ENCODE measurements around the gene THEMIS.

THEMIS gene

DNA sequence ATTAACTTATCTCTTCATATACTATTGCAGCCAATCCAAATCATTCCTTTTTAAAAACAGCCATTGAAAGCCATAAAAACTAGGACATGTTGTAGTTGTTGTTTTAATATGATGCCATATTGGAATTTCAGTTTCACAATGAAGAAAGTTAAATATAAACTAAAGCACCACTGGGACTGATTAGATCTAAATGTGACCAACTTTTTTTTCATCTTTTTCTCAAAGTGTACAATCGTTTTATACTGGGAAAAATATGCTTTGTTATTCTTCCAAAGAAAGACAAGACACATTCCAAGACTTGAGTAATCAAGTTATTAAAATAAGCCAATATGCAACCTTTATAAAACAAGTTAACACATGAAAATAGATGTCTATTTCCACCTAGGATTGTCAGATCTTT, 68.5 kb downstream of the THEMIS start:
- ChIA-PET POLR2A (no interaction called here), CTCF (interaction anchor here (0.6 kb wide), 1 partner anchor 24 kb away, joined by 3 read pairs; no protein-coding TSS in a partner anchor)
- Histone ChIP-seq H3K9me3 (ENCODE audit: control insufficient read depth, insufficient read depth, low read depth, low read length) (no peaks in the 10 kb centered on the region), H3K4me3 (ENCODE audit: low read depth, low read length) (no peak overlapping the region), H3K4me1 (ENCODE audit: control insufficient read depth, insufficient read depth, low read length) (no peaks in the 10 kb centered on the region), H3K36me3 (ENCODE audit: control insufficient read depth in 2 of 2, insufficient read depth in 1 of 2, low read length in 2 of 2) (no peaks in the 10 kb centered on the region), H3K27ac (ENCODE audit: extremely low read depth, low read depth, low read length) (no peak overlapping the region)
- TF ChIP-seq, protein P1, sequence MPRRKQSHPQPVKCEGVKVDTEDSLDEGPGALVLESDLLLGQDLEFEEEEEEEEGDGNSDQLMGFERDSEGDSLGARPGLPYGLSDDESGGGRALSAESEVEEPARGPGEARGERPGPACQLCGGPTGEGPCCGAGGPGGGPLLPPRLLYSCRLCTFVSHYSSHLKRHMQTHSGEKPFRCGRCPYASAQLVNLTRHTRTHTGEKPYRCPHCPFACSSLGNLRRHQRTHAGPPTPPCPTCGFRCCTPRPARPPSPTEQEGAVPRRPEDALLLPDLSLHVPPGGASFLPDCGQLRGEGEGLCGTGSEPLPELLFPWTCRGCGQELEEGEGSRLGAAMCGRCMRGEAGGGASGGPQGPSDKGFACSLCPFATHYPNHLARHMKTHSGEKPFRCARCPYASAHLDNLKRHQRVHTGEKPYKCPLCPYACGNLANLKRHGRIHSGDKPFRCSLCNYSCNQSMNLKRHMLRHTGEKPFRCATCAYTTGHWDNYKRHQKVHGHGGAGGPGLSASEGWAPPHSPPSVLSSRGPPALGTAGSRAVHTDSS (tag by site-specific recombination; IDR thresholded peaks at IDR 0.05): no peak
- no peak for TF ChIP-seq EGR2 (tag by site-specific recombination; IDR thresholded peaks at IDR 0.05; ENCODE audit: low read depth)
- no peak for TF ChIP-seq ZNF133 (tag by site-specific recombination; IDR thresholded peaks at IDR 0.05)
- TF ChIP-seq HOXC10 (CRISPR knock-in tag; IDR thresholded peaks at IDR 0.05): no peak
- TF ChIP-seq ZNF776 (tag by site-specific recombination; IDR thresholded peaks at IDR 0.05; ENCODE audit: borderline replicate concordance): no peak
- no peak for TF ChIP-seq ZNF626 (tag by site-specific recombination; IDR thresholded peaks at IDR 0.05)
- TF ChIP-seq ZNF837 (tag by site-specific recombination; IDR thresholded peaks at IDR 0.05): no peak
- TF ChIP-seq, protein P2, sequence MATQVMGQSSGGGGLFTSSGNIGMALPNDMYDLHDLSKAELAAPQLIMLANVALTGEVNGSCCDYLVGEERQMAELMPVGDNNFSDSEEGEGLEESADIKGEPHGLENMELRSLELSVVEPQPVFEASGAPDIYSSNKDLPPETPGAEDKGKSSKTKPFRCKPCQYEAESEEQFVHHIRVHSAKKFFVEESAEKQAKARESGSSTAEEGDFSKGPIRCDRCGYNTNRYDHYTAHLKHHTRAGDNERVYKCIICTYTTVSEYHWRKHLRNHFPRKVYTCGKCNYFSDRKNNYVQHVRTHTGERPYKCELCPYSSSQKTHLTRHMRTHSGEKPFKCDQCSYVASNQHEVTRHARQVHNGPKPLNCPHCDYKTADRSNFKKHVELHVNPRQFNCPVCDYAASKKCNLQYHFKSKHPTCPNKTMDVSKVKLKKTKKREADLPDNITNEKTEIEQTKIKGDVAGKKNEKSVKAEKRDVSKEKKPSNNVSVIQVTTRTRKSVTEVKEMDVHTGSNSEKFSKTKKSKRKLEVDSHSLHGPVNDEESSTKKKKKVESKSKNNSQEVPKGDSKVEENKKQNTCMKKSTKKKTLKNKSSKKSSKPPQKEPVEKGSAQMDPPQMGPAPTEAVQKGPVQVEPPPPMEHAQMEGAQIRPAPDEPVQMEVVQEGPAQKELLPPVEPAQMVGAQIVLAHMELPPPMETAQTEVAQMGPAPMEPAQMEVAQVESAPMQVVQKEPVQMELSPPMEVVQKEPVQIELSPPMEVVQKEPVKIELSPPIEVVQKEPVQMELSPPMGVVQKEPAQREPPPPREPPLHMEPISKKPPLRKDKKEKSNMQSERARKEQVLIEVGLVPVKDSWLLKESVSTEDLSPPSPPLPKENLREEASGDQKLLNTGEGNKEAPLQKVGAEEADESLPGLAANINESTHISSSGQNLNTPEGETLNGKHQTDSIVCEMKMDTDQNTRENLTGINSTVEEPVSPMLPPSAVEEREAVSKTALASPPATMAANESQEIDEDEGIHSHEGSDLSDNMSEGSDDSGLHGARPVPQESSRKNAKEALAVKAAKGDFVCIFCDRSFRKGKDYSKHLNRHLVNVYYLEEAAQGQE (tag by site-specific recombination; IDR thresholded peaks at IDR 0.05): no peak
- TF ChIP-seq ZNF473 (tag by site-specific recombination; IDR thresholded peaks at IDR 0.05): no peak
- TF ChIP-seq, protein P3, sequence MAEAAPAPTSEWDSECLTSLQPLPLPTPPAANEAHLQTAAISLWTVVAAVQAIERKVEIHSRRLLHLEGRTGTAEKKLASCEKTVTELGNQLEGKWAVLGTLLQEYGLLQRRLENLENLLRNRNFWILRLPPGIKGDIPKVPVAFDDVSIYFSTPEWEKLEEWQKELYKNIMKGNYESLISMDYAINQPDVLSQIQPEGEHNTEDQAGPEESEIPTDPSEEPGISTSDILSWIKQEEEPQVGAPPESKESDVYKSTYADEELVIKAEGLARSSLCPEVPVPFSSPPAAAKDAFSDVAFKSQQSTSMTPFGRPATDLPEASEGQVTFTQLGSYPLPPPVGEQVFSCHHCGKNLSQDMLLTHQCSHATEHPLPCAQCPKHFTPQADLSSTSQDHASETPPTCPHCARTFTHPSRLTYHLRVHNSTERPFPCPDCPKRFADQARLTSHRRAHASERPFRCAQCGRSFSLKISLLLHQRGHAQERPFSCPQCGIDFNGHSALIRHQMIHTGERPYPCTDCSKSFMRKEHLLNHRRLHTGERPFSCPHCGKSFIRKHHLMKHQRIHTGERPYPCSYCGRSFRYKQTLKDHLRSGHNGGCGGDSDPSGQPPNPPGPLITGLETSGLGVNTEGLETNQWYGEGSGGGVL (tag by site-specific recombination; IDR thresholded peaks at IDR 0.05): no peak
- no peak for TF ChIP-seq ZNF2 (tag by site-specific recombination; IDR thresholded peaks at IDR 0.05)

DNA sequence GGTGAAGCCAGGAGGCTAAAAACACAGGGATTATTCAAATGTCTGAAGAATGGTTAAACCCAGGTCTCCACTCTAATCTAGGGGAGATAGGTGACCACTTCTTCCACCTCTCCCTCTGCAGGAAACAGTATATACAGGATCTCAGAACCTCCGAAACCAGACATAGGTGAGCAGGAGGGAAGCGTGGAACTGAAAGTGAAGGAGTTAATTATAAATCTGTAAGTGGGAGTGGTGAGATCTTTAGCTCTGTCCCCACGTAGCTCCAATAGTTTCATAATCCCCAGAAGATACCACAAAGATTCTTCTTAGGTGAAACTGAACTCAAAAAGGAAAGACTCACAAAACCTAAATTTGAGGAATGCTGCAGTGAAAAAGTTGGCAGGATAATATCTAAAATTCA, 76.8 kb downstream of the THEMIS start:
- POLR2A ChIA-PET: no interaction called here
- TF ChIP-seq, protein P4, sequence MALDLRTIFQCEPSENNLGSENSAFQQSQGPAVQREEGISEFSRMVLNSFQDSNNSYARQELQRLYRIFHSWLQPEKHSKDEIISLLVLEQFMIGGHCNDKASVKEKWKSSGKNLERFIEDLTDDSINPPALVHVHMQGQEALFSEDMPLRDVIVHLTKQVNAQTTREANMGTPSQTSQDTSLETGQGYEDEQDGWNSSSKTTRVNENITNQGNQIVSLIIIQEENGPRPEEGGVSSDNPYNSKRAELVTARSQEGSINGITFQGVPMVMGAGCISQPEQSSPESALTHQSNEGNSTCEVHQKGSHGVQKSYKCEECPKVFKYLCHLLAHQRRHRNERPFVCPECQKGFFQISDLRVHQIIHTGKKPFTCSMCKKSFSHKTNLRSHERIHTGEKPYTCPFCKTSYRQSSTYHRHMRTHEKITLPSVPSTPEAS (tag by site-specific recombination; IDR thresholded peaks at IDR 0.05): no peak
- no peak for TF ChIP-seq ZBTB21 (tag by site-specific recombination; IDR thresholded peaks at IDR 0.05)
- H3K4me3 ChIP-seq (ENCODE audit: low read depth, low read length): no peak overlapping the region
- H3K4me1 ChIP-seq (ENCODE audit: control insufficient read depth, insufficient read depth, low read length): no peaks in the 10 kb centered on the region
- no peak overlapping the region for H3K27ac ChIP-seq (ENCODE audit: extremely low read depth, low read depth, low read length)
- no peaks in the 10 kb centered on the region for H3K9me3 ChIP-seq (ENCODE audit: control insufficient read depth, insufficient read depth, low read depth, low read length)
- no peaks in the 10 kb centered on the region for H3K36me3 ChIP-seq (ENCODE audit: control insufficient read depth in 2 of 2, insufficient read depth in 1 of 2, low read length in 2 of 2)
- CTCF ChIA-PET: no interaction called here

DNA sequence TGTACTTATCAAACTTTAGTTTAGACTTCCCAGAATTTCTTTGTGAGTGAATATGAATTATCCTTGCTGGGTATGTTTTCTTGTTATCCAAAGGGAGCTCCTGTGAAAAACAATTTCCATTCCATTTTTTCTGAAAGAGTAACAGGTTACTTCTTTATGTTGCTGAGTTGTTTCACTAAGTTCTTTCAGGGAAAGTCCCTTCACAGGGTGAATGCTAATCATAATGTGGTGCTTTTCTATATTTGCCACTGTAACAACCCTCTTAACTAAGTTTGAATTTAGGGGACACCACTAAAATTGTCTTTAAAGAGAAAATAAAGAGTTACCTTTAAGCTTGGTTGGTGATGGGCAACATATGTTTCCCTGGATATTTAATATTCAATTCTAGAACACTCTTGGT, 79.4 kb downstream of the THEMIS start:
- no peaks in the 10 kb centered on the region for H3K9me3 ChIP-seq (ENCODE audit: control insufficient read depth, insufficient read depth, low read depth, low read length)
- H3K36me3 ChIP-seq (ENCODE audit: control insufficient read depth in 2 of 2, insufficient read depth in 1 of 2, low read length in 2 of 2): no peaks in the 10 kb centered on the region
- ChIA-PET CTCF (no interaction called here), POLR2A (no interaction called here)
- H3K27ac ChIP-seq (ENCODE audit: extremely low read depth, low read depth, low read length): no peak overlapping the region
- H3K4me3 ChIP-seq (ENCODE audit: low read depth, low read length): no peak overlapping the region
- no peaks in the 10 kb centered on the region for H3K4me1 ChIP-seq (ENCODE audit: control insufficient read depth, insufficient read depth, low read length)
- no peak for TF ChIP-seq ZSCAN23 (tag by site-specific recombination; IDR thresholded peaks at IDR 0.05)
- no peak for TF ChIP-seq ZNF514 (tag by site-specific recombination; IDR thresholded peaks at IDR 0.05)
- no peak for TF ChIP-seq ZNF221 (tag by site-specific recombination; IDR thresholded peaks at IDR 0.05; ENCODE audit: borderline replicate concordance)
- TF ChIP-seq, protein P5, sequence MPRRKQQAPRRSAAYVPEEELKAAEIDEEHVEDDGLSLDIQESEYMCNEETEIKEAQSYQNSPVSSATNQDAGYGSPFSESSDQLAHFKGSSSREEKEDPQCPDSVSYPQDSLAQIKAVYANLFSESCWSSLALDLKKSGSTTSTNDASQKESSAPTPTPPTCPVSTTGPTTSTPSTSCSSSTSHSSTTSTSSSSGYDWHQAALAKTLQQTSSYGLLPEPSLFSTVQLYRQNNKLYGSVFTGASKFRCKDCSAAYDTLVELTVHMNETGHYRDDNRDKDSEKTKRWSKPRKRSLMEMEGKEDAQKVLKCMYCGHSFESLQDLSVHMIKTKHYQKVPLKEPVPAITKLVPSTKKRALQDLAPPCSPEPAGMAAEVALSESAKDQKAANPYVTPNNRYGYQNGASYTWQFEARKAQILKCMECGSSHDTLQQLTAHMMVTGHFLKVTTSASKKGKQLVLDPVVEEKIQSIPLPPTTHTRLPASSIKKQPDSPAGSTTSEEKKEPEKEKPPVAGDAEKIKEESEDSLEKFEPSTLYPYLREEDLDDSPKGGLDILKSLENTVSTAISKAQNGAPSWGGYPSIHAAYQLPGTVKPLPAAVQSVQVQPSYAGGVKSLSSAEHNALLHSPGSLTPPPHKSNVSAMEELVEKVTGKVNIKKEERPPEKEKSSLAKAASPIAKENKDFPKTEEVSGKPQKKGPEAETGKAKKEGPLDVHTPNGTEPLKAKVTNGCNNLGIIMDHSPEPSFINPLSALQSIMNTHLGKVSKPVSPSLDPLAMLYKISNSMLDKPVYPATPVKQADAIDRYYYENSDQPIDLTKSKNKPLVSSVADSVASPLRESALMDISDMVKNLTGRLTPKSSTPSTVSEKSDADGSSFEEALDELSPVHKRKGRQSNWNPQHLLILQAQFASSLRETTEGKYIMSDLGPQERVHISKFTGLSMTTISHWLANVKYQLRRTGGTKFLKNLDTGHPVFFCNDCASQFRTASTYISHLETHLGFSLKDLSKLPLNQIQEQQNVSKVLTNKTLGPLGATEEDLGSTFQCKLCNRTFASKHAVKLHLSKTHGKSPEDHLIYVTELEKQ (tag by site-specific recombination; IDR thresholded peaks at IDR 0.05; ENCODE audit: borderline replicate concordance): no peak
- TF ChIP-seq RBAK (tag by site-specific recombination; IDR thresholded peaks at IDR 0.05): no peak
- no peak for TF ChIP-seq ZNF791 (tag by site-specific recombination; IDR thresholded peaks at IDR 0.05)
- TF ChIP-seq ZNF121 (tag by site-specific recombination; IDR thresholded peaks at IDR 0.05): no peak
- TF ChIP-seq, protein P4 (tag by site-specific recombination; IDR thresholded peaks at IDR 0.05): no peak
